Neural progenitor cell (in vitro differentiated cells): ENCODE results near the gene SLC37A4.

Source experiments
- EZH2 ChIP-seq: fragments of 200-600 bp; sonication (generic); IDR thresholded peaks from 2 replicates; pipeline ENCODE4 v1.6.1; 2017; ENCODE audit warnings: antibody characterized with exemption, mild to moderate bottlenecking, moderate library complexity
- EZH2phosphoT487 ChIP-seq: fragments of 200-600 bp; sonication (generic); IDR thresholded peaks from 2 replicates; pipeline ENCODE4 v1.6.1; 2017; ENCODE audit warnings: antibody characterized with exemption

DNA sequence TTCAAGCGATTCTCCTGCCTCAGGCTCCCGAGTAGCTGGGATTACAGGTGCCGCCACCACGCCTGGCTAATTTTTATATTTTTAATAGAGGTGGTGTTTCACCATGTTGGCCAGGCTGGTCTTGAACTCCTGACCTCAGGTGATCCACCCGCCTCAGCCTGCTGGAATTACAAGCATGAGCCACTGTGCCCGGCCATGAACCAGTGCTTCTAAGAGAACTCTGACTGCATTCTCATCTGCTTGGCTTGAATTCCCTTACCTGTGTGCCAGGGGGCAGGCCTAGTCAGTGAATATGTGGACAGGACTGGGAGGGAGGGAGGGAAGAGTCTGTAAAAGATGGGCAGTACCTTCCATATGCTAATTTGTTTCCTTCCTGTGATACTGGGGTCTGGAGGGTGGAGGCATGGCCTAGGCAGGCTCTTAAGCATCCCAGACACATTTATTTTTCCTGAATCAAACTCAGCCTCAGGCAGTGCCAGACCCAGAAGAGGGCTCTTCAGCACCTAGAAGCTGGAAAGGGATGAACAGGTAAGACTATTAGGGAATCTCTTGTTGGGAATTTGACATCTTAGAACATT is 19.1 kb downstream of the SLC37A4 start:
- TF ChIP-seq EZH2 (no peak), EZH2phosphoT487 (no peak)
